CD4-positive, alpha-beta T cell treated with Interleukin-15 for 1 hour (primary cell): Measurements from ENCODE around the gene UNKL.
A peak's percentile ranks its signal among the peaks of the same experiment; 100 is the strongest.
"Not testable (repeated sequence)": the region's sequence is repeated elsewhere in the genome, so short reads cannot be mapped to it uniquely, and the experiment has no call there.

Experiments
- DNase-seq: peaks from one replicate; pipeline ENCODE4 v3.0.0-alpha.2; 2020

UNKL gene

GRCh38 chr16:1335211-1335971, 79.1 kb downstream of the UNKL start:
- no peak for DNase-seq

- no peak for DNase-seq
Observed at GRCh38 chr16:1334739-1335138, 79.8 kb downstream of the UNKL start.

- no peak for DNase-seq
Observed at GRCh38 chr16:1333854-1334700, 80.4 kb downstream of the UNKL start.

- peak; percentile 55 for DNase-seq
Observed at GRCh38 chr16:1333149-1333812, 81.2 kb downstream of the UNKL start, which contains the start of gene BAIAP3. BAIAP3 (plus strand) TSS chr16:1333645; CDS start chr16:1338550, 4,905 bp downstream.

GRCh38 chr16:1332618-1333148, 81.8 kb downstream of the UNKL start:
- no peak for DNase-seq

GRCh38 chr16:1331712-1332617, 82.5 kb downstream of the UNKL start:
- DNase-seq: peak; percentile 92

- no peak for DNase-seq
Observed at GRCh38 chr16:1330931-1331711, 83.4 kb downstream of the UNKL start.

GRCh38 chr16:1330260-1330914, 84.1 kb downstream of the UNKL start:
- no peak for DNase-seq

GRCh38 chr16:1328961-1329360, 85.5 kb downstream of the UNKL start:
- DNase-seq: not testable (repeated sequence)

GRCh38 chr16:1328136-1328535, 86.4 kb downstream of the UNKL start:
- DNase-seq: not testable (repeated sequence)

GRCh38 chr16:1327619-1327947, 86.9 kb downstream of the UNKL start:
- DNase-seq: no peak

GRCh38 chr16:1326946-1327618, 87.4 kb downstream of the UNKL start:
- no peak for DNase-seq

GRCh38 chr16:1326391-1326790, 88.1 kb downstream of the UNKL start:
- no peak for DNase-seq

- DNase-seq: no peak
Observed at GRCh38 chr16:1325673-1326371, 88.7 kb downstream of the UNKL start.

- DNase-seq: no peak
Observed at GRCh38 chr16:1325261-1325660, 89.2 kb downstream of the UNKL start.

GRCh38 chr16:1324286-1324826, 90.1 kb downstream of the UNKL start:
- DNase-seq: no peak

- no peak for DNase-seq
Observed at GRCh38 chr16:1323296-1324239, 90.9 kb downstream of the UNKL start.

- DNase-seq: no peak
Observed at GRCh38 chr16:1322407-1322806, 92.1 kb downstream of the UNKL start.
